Right forelimb (tissue), 1 donor: Measurements from ENCODE around the gene RRAGC.

Source experiments
- DNase-seq: peaks from one replicate; pipeline ENCODE4 v3.0.0-alpha.2; 2018

Gene RRAGC

GRCh38 chr1:38859561-38860453 lies at the start of gene RRAGC:
RRAGC (minus strand) TSS chr1:38859772; CDS start chr1:38859646, 126 bp downstream.
- peak; percentile 98 for DNase-seq

GRCh38 chr1:38908821-38909220 lies 49.2 kb upstream of the RRAGC start:
- DNase-seq, result no peak

GRCh38 chr1:38905985-38906384 lies 46.4 kb upstream of the RRAGC start:
- no peak for DNase-seq

- DNase-seq, result no peak
Observed at GRCh38 chr1:38899560-38899959, 40.0 kb upstream of the RRAGC start.

GRCh38 chr1:38898653-38899230 lies 39.2 kb upstream of the RRAGC start:
- DNase-seq, result no peak

GRCh38 chr1:38896169-38896568 lies 36.6 kb upstream of the RRAGC start:
- DNase-seq, result no peak

- no peak for DNase-seq
Observed at GRCh38 chr1:38892976-38893375, 33.4 kb upstream of the RRAGC start.

GRCh38 chr1:38891753-38892152 lies 32.2 kb upstream of the RRAGC start:
- no peak for DNase-seq

- DNase-seq, result no peak
Observed at GRCh38 chr1:38889589-38889988, 30.0 kb upstream of the RRAGC start.

- DNase-seq, result no peak
Observed at GRCh38 chr1:38888423-38889333, 29.1 kb upstream of the RRAGC start.

GRCh38 chr1:38885092-38885491 lies 25.5 kb upstream of the RRAGC start:
- DNase-seq, result no peak

GRCh38 chr1:38881487-38881886 lies 21.9 kb upstream of the RRAGC start, which contains the start of gene GJA9:
GJA9 (minus strand) TSS chr1:38881587; CDS start chr1:38876098, 5,489 bp downstream.
- no peak for DNase-seq

GRCh38 chr1:38875811-38876210 lies 16.2 kb upstream of the RRAGC start:
- no peak for DNase-seq

- DNase-seq, result peak; percentile 97
Observed at GRCh38 chr1:38873027-38873969, 13.7 kb upstream of the RRAGC start, which contains the start of gene MYCBP. MYCBP (minus strand) TSS chr1:38873348; CDS start chr1:38873305, 43 bp downstream.

GRCh38 chr1:38872401-38873026 lies 12.9 kb upstream of the RRAGC start:
- peak; percentile 55 for DNase-seq

- DNase-seq, result no peak
Observed at GRCh38 chr1:38870996-38871395, 11.4 kb upstream of the RRAGC start.

- DNase-seq, result no peak
Observed at GRCh38 chr1:38867208-38867607, 7.6 kb upstream of the RRAGC start.

GRCh38 chr1:38865112-38865715 lies 5.6 kb upstream of the RRAGC start:
- DNase-seq, result no peak

- no peak for DNase-seq
Observed at GRCh38 chr1:38860454-38860795, 853 bp upstream of the RRAGC start.

GRCh38 chr1:38858833-38859560 lies 575 bp downstream of the RRAGC start:
- DNase-seq, result peak; percentile 54
